PFSK-1 (cell line): ENCODE data around the gene ENTREP3.

Experiments
- POLR2AphosphoS5 ChIP-seq: IDR thresholded peaks from 2 replicates; pipeline ENCODE4 v1.6.1; 2012; ENCODE audit warnings: low read depth, mild to moderate bottlenecking, control low read depth, low read length, moderate library complexity
- TAF1 ChIP-seq: IDR thresholded peaks from 2 replicates; pipeline ENCODE4 v1.6.1; 2012; ENCODE audit warnings: low read length, control low read depth, borderline replicate concordance; ENCODE audit not compliant: insufficient read depth
- TF ChIP-seq, protein P1 (sequence below), 2 experiments: IDR thresholded peaks; 2 replicates each; pipeline versions ENCODE4 v1.6.1 to v1.8.0; 2011 to 2012; ENCODE audit warnings: low read depth in 2 of 2, low read length in 2 of 2, control low read depth in 1 of 2, inconsistent platforms in 1 of 2, mild to moderate bottlenecking in 1 of 2, moderate library complexity in 1 of 2; ENCODE audit not compliant: insufficient read depth in 1 of 2

- no peak for TF ChIP-seq POLR2AphosphoS5
- TF ChIP-seq, protein P1, sequence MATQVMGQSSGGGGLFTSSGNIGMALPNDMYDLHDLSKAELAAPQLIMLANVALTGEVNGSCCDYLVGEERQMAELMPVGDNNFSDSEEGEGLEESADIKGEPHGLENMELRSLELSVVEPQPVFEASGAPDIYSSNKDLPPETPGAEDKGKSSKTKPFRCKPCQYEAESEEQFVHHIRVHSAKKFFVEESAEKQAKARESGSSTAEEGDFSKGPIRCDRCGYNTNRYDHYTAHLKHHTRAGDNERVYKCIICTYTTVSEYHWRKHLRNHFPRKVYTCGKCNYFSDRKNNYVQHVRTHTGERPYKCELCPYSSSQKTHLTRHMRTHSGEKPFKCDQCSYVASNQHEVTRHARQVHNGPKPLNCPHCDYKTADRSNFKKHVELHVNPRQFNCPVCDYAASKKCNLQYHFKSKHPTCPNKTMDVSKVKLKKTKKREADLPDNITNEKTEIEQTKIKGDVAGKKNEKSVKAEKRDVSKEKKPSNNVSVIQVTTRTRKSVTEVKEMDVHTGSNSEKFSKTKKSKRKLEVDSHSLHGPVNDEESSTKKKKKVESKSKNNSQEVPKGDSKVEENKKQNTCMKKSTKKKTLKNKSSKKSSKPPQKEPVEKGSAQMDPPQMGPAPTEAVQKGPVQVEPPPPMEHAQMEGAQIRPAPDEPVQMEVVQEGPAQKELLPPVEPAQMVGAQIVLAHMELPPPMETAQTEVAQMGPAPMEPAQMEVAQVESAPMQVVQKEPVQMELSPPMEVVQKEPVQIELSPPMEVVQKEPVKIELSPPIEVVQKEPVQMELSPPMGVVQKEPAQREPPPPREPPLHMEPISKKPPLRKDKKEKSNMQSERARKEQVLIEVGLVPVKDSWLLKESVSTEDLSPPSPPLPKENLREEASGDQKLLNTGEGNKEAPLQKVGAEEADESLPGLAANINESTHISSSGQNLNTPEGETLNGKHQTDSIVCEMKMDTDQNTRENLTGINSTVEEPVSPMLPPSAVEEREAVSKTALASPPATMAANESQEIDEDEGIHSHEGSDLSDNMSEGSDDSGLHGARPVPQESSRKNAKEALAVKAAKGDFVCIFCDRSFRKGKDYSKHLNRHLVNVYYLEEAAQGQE (IDR thresholded peaks at IDR 0.05; ENCODE audit: insufficient read depth in 1 of 2, low read depth in 2 of 2, low read length in 2 of 2): no peak
- no peak for TF ChIP-seq TAF1
Observed at GRCh38 chr1:155228096-155228427, 27.2 kb downstream of the ENTREP3 start.
